Prostate gland (tissue), 2 donors: ENCODE data around the gene KCNC1.

Source experiments
- CTCF ChIP-seq, 4 experiments: fragments of 200-600 bp in 2 of 4; fragments of 450-650 bp in 2 of 4; sonication (generic) in 2 of 4; IDR thresholded peaks; 1 replicate in 3 of 4; 2 replicates in 1 of 4; pipeline ENCODE4 v1.5.1; 2016 to 2019; ENCODE audit warnings: antibody characterized with exemption in 4 of 4, mild to moderate bottlenecking in 2 of 4, moderate library complexity in 2 of 4
- POLR2A ChIP-seq: fragments of 450-650 bp; IDR thresholded peaks from one replicate; pipeline ENCODE4 v1.6.1; 2016; ENCODE audit warnings: antibody characterized with exemption, mild to moderate bottlenecking
- POLR2AphosphoS5 ChIP-seq: sonication (generic); formaldehyde crosslinking; IDR thresholded peaks from one replicate; pipeline ENCODE4 v1.6.1; 2017; ENCODE audit warnings: antibody characterized with exemption

GRCh38 chr11:17831883-17832282, 97.3 kb downstream of the KCNC1 start:
- TF ChIP-seq POLR2A (no peak), CTCF (IDR thresholded peaks at IDR 0.05) (no peak), POLR2AphosphoS5 (no peak)
